Activated T-cell treated with anti-CD3 and anti-CD28 coated beads, Interleukin-2, amount 50 U/mL, for 48 hours (primary cell): ENCODE data around the gene DENND2D.

ENCODE experiments used
- DNase-seq, 2 experiments: peaks; one replicate each; pipeline ENCODE4 v3.0.0-alpha.2; 2020

Gene DENND2D, protein sequence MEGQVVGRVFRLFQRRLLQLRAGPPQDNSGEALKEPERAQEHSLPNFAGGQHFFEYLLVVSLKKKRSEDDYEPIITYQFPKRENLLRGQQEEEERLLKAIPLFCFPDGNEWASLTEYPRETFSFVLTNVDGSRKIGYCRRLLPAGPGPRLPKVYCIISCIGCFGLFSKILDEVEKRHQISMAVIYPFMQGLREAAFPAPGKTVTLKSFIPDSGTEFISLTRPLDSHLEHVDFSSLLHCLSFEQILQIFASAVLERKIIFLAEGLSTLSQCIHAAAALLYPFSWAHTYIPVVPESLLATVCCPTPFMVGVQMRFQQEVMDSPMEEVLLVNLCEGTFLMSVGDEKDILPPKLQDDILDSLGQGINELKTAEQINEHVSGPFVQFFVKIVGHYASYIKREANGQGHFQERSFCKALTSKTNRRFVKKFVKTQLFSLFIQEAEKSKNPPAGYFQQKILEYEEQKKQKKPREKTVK

DNA sequence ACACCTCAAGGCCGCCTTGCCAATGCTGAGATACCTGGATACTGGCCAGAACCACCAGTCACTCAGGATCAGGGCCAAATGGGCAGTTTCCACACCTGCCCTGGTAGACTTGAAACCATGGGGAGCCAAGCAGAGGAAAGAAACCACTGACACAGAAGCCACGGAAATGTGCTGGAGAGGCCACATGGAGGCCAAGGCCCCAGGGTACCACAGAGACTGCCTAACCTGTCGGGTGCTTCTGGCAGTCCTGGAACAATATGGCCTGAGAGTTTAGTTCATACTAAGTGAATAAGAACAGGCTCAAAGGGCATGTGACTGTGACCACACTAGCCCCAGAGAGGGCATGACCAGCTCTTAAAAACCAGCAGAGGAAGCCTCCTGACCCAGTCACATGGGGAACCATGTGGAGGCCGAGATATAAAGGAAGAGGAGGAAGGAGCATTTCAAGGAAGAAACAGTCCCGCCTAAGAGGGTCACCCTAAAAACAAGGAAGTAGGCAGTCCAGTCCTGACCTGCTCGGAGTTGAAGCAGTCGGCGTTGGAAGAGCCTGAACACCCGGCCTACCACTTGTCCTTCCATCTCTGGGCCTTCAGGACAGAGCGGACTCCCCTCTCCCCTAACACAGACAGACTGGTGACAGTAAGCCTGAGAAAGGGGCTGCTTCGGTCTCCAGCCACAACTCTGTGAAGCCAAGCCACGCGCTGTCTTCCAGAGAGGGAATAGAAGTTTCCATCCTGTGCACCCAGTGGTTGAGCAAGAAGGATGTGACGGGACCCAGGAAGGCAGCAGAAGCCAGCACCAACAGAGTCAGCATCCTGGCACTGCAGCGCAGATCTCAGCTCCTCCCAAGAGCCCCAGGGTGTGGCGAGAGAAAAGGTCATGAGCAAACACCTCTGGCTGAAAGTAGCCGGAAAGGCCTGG, at the start of gene DENND2D:
Gene DENND2D (minus strand): TSS at position 766 of the 921 bp plus-strand sequence. CDS start 187 bp downstream, at position 579.
- DNase-seq: peak; percentile 80 to 83

DNA sequence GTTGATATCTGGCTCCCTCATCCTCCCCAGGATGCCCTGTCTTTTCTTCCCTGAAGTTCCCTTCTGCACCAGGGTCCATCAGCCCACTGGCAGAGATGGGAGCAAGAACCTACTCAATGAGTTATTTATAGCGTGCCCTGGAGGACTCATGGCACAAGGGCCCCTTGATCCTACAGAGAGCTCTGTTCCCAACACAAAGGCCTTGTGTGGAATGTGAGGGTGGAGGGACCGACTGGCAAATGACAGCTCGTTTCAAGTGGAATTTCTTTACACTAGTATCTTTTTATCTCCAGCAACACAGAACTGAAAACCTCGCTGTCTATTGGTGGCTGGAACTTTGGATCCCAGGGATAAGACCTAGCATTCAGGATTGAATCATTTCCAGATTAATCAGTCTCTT, 49.5 kb upstream of the DENND2D start:
- DNase-seq: no peak

DNA sequence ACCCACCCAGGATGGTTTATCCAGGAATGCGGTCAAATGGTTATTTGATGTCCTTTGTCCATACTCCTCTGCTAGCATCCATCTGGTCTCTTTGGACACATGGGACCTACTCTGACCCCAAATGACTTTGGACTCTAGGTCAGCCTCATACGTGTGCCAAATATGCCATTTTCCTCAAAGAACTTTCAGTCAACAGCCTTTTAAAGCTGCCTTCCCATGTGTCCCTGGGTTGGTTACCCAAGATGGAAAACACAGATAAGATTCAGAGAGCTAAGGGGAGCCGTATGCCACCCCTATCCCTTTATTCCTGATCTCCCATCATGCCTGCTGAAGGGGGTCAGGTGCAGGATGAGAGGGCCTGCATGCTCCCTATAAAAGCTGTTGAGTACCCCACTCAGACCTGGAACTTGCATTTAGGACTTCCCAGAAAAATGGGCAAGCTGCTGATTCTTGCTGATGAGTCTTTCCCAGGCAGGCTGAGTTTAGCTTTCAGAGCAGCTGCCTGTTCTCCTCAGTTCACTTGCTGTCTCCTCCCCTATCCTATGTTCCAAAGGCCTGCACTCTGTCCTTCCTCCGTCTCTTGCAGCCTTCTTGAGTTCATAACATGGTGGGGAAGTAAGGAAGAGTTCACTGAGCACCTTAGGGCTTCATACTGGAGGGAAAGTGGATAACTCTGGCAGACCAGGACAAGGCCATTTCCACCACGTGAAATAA, 46.8 kb upstream of the DENND2D start:
- no peak for DNase-seq

DNA sequence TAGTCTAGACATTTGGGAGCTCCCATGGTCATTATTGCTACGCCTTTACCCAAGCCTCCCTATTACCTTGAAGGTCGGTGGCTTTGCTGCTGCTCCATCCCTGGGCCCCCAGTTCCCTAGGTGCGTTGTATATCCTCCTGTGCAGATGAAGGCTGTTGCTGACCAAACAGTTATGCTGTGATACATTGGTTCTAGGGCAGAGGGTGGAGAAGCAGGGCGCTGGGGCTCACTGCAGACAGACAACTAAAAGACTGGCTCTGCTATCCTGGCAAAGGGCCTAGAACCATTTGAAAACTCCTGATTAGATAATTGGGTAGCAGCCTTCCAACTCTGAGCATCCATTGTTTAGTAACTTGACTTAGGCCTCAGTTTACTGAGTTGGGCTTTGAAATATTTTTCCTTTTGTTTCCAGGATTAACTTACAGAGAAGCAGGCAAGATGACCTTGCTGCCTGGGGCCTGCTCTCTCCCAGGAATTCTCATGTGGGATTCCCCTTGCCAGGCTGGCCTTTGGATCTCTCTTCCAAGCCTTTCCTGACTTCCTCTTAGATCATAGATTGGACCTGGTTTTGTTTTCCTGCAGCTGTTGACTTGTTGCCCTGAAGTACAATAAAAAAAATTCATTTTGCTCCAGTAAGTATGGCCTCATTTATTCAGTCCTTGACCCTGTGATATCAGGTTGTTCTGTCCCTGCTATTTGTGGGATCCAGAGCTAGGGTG, 42.5 kb upstream of the DENND2D start:
- no peak for DNase-seq

DNA sequence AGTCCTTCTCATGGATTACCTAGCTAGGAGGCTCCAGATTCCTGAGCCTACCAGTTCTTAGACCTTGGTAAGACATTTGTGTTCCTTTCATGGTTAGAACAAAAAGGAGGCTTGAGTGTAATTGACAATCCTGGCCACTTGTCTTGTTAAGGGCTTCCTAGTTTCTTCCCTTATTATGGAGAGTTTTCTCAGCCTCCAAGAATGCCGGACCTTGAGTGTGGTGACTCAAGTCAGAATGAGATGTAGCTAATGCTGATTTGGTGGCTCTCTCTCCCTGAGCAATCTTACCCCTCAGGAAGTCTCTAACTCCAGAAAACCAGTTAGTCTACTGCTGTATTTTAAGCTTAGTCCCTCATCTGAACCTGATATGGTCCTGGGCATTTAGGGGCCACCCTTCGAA, 41.4 kb upstream of the DENND2D start:
- DNase-seq: no peak

DNA sequence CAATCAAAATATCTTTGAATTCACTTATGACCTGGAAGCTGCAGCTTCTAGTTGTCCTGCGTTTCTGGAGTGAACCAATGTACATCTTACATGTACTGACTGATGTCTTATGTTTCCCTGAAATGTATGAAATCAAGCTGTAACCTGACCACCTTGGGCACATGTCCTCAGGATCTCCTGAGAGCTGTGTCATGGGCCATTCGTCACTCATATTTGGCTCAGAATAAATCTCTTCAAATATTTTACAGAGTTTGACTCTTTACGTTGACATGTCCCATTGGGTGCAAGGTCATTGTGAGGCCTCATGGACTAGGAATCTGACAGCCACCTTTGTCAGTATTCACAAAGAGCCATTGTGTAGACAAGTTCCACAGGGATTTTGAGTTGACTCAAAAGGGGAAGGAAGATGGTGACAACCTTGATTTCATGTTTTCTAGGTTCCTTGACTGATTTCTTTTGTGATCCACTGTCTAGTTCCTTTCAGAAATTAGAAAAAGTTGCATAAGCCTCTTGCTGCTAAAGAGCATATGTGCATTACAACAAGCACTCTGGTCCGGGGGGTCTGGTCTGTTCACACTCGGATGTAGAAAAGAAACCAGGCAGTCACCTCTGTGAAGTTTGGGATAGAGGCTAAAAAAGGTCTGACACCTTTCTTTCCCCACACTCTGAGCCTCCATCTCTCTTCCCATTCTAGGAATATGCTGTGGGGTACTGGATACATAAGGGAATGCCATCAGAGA, 37.8 kb upstream of the DENND2D start:
- no peak for DNase-seq

DNA sequence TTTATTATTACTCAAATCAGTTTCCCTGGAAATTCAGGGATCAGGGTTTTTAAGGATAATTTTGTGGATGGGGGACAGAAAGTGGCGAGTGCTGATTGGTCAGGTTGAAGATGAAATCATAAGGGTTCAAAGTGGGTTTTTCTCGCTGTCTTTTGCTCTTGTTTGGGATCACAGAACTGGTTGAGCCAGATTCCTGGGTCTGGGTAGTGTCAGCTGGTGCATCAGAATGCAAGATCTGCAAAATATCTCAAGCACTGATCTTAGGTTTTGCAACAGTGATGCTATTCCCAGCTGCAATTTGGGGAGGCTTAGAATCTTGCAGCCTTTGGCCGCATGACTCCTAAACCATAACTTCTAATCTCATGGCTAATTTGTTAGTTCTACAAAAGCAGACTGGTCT, 36.4 kb upstream of the DENND2D start:
- DNase-seq: no peak

DNA sequence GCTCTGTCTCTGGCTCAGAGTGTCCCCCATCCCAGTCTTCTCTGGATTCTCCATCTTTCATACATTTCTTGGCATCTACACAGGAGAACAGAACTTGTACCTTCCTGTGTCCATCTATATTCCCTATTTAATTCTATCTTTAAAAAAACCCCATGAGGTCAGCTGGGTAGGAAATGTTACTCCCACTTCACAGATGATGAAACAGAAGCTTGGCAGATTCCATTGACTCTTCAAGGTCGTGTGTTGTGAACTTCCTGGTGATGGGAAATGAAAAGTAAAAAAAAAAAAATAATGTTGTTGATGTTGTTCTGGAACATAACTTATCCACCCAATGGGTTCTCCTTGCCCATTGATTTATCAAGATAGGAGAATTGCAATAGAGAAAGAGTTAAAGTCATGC, 35.9 kb upstream of the DENND2D start:
- DNase-seq: no peak

DNA sequence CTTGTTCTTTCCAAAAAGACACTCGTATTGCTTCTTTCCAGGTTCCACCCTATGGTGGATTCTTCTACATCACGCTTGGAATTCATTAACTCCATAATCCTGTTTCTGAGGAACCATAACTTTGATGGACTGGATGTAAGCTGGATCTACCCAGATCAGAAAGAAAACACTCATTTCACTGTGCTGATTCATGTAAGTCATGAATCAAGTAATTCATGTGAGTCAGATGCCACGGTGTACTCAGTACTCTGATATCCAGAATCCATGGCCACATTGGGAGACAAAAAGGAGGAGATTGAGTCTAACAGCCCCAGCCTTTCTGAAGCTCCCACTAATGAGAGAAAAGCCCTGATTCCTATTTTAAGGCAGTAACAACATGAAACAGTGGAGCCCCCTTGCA, 34.4 kb upstream of the DENND2D start:
- no peak for DNase-seq

DNA sequence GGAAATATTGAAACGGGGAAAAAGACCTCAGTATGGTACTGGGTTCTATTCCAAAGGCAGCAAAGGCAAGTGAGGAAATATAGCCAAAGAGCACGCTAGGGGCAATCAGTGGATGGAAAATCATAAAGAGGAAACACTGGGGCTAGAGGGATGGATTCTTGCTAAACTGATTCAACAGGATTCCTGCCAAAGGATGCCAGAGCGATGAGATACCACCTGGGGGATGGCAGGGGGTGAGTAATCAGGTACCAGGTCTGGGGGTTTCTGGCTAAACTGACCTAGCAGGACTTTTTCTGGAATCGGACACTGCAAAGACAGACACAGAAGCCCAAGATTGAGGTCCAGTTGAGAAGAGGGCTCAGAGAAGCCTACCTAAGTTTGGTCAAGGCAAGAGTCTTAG, 33.8 kb upstream of the DENND2D start:
- no peak for DNase-seq

DNA sequence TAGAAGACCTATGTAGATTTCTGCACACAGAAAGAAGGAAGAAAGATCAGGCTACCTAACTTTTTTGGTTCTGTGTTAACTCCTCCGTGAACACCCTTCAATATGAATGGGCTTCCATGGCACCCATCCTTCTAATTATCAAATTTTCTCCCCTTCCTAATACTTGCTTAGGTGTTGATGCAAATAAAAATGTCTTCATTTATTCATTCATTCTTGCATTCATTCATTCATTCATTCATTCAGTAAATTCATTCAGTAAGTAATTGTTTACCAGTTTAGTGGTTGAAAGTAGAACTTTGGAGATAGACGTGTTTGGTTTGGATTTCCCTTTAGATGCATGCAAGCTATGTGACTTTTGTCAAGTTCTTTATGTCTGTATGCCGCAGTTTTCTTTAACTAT, 31.7 kb upstream of the DENND2D start:
- no peak for DNase-seq

DNA sequence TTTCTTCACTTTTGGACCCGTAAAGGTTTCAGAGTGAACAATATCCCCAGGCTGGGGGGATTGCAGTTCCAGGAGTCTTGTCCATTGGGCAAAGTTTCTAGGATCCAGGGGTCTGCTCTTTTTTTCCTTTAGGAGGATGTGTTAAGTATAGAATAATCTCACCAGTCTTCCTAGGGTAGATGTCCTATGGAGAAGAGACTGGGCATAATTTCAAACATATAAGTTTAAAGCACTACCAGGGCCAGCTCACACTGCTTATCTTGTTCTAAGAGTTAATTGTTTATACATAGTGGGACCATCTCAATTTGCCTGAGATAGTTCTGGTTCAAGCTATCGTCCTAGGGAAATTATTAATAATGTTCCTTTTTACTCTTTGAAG, 28.3 kb upstream of the DENND2D start:
- DNase-seq: no peak

DNA sequence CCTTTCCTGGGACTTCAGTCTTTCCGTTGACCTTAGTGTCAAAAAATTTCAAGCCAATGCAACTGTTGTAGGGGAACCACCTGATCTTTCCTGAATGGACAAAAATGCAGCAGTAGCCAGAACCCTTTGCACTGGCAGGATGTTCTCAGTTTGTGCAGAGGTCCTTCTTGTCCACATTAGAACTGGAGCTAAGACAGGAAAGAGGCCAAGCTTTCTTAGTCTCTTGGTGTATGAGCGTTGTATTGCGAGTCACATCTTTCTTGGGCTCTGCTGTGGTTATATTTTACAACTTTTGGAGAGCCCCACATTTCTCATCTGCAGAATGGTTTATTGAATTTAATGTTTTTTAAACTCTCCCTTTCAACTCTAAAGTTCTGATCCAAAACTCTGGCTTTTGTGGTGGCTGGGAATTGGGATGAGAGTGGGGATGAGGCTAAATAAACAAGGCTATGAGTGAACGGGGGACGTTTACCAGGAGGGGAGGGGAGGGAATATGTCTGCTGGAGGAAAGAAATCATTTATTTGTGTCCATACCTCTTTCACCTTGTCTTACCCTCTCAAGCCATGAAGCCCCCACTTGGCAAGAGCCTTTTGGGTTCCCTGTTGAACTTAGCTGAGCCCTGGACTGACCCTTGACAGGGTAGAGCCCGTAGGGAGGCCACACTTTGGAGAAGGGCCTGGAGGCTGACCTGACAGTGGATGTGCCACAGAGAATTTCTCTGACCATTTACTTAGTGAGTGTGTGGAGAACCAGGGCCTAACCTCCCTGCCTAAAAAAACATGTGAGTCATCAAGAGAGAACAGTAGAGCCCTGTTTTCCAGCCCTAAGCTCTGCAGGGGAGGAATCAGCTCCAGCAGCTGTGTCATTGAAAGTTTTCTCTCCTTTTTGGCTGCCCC, 27.7 kb upstream of the DENND2D start:
- DNase-seq: peak in 1 of 2 experiments; percentile 24

DNA sequence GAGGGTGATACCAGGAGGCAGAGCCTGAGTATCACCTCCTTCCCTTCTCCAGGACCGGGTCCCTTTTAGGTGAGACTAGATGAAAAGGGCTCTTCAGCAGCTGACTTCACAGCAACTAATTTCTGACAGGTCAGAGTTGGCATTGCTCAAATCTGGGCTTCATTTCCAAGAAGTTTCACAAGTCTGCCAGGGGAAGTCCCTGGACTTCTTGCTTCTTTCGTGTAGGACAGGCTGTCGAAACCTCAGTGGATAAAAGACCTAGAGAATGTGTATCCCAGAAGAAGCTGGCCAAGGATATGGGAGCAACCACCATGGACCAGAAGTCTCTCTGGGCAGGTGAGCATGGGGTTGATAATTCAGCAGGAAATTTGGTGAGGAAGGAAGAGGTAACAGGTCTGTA, 27.0 kb upstream of the DENND2D start, which contains the start of gene CHI3L2:
Gene CHI3L2 (plus strand): TSS at position 280 of the 400 bp plus-strand sequence. CDS start 17 bp downstream, at position 297.
- DNase-seq: no peak

DNA sequence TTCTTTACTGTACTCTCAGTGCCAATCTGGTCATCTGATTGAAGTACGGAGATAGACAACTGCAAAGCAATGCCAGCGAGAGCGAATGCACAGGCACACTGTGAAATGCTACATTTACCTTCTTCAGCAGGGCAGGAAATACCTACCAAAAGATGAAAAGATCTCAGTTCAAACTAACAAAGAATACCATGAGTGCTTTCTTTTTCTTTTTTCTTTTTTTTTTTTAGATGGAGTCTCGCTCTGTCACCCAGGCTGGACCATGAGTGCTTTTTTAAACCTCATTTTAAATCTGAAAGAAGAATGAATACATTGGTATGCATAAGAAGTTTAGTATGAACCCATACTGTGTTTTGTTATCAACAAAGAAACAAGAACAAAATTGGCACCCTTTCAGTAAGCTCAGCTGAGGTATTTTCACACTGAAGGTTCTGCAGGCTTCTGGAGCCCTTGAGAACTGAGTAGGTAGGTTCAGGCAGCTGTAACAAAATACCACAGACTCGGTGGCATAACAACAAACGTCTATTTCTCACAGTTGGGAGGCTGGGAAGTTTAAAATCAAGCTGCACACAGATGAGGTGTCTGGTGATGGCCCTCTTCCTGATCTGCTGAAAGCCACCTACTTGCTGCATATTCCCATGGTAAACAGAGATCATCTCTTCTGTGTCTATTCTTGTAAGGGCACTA, 25.4 kb upstream of the DENND2D start:
- no peak for DNase-seq

DNA sequence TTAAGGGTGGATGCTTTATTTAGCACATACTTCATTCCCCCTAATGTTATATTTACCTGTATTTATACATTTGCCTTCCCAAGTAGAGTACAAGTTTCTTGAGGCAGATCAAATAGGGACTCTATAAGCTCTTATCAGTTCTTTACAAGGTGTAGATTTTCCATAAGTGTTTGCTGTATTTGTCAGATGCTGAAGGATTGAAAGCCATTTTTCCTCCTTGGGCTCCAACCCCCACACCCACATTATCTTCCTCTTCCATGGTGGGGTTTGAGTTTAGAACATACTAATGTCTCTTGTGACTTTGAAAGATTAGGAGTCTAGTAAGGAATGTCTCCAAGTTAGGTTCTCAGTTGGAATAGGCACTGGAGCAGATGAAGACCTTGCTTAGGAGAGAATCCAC, 24.6 kb upstream of the DENND2D start:
- DNase-seq: no peak

DNA sequence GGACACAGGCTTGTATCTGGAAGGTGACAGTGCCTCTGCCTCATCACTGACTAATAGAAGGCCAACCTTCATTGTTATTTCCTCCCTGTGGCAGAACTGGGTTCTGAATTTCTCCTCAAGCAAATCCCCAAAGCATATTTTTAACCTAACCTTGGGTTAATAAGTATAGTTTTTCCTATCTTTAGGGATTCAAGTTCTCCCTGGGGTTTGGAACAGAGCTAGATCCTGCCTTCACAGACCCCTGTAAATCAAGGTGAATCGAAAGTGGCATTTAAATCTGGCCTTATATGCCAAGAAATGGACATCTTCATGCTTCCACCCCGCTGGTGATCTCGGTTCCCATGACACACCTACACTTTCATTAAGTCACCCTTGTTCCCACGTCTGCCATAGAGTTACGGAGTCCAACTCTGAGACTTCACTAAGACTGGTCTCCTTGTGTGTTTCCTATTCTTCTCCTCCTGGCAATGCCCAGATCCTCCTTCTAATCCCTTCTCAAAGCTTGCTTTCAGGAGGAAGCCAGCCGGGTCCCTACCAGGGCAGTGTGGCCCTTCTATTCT, 22.8 kb upstream of the DENND2D start:
- no peak for DNase-seq

DNA sequence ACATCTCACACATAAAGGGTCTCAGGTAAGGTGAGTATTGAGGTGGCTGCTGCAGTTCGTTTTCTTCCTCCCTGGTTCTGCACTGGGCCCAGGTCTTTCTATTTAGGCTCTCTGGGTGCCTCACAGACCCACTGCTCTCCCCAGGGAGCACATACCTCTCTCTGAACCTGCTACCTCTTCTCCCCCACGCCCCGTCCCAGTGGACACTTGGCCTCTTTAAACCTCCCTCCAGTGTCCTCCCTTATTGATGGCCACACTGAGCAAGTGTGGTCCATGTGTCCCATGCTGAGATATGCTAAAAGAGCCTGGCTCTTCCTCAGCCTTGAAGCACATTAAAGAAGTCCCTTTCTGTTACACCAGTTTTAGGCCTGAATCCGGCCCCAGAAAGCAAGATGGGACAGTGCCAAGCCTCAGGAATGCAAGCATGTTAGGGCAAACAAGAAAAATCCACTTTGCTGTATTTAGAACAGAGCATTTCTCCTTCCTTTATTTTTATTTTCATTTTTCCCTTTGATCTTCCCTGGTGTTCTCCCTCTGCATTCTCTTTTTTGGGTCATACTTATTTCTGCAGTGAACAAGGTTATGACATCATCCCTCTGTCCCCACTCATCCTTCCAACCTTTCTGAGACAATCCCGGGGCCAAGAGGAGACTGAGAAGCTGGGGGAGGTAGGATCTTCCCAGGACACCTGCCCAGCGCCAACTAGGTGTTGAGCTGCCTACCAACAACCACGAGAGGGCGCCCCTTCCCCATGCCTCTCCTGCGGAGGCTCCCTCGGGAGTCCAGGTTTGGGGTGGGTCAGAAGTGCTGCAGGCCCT, 22.1 kb upstream of the DENND2D start:
- peak; percentile 91 for DNase-seq
